Nephron progenitor cell (in vitro differentiated cells): ENCODE data around the gene SLC26A1.
"Not testable (repeated sequence)": the region's sequence is repeated elsewhere in the genome, so short reads cannot be mapped to it uniquely, and the experiment has no call there.

ENCODE experiments used
- DNase-seq: peaks from one replicate; pipeline ENCODE4 v3.0.0; 2021
- H3K27ac Mint-ChIP-seq: 2 replicates; pipeline ENCODE4 v1.8.0; 2021; ENCODE audit warnings: mild to moderate bottlenecking, moderate library complexity, mixed read lengths
- H3K27me3 Mint-ChIP-seq: 2 replicates; pipeline ENCODE4 v1.8.0; 2021; ENCODE audit warnings: mild to moderate bottlenecking, low read depth, mixed read lengths; ENCODE audit not compliant: poor library complexity
- H3K36me3 Mint-ChIP-seq: 2 replicates; pipeline ENCODE4 v1.8.0; 2021; ENCODE audit warnings: low read depth, mixed read lengths
- H3K4me1 Mint-ChIP-seq: 2 replicates; pipeline ENCODE4 v1.8.0; 2021; ENCODE audit warnings: mixed read lengths
- H3K4me3 Mint-ChIP-seq: 2 replicates; pipeline ENCODE4 v1.8.0; 2021; ENCODE audit warnings: mild to moderate bottlenecking, moderate library complexity, mixed read lengths
- H3K9me3 Mint-ChIP-seq: 2 replicates; pipeline ENCODE4 v1.8.0; 2021; ENCODE audit warnings: mild to moderate bottlenecking, moderate library complexity, mixed read lengths
- CTCF ChIP-seq: fragments of 200-600 bp; sonication (generic); IDR thresholded peaks from 2 replicates; pipeline ENCODE4 v1.5.0; 2021; ENCODE audit warnings: antibody characterized with exemption

Gene SLC26A1

DNA sequence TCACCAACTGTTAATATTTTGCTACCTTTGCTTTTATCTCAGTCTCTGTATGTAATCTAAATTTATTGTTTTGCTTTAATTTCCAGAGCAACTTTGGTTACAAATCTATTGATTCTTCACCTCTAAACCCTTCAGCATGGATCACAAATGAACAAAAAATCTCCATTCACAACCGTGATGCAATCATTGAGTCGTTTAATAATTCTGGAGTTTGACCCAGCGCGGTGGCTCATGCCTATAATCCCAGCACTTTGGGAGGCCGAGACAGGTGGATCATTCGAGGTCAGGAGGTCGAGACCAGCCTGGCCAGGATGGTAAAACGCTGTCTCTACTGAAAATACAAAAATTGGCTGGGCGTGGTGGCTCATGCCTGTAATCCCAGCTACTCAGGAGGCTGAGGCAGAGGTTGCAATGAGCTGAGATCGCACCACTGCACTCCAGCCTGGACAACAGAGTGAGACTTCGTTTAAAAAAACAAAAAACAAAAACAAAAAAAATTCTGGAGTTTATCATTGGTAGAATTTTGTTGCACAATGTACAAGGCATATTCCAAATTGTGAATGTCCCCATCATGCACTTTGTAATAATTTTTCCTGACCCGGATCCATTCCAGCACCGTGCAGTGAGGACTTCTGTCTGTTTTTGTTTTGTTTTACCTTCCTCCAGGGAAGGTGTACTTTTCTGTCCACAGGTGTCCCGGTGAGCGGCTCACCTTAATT, 8.7 kb downstream of the SLC26A1 start:
- DNase-seq = no peak
- Mint-ChIP-seq H3K4me3 (no peak overlapping the region), H3K9me3 (no peaks in the 10 kb centered on the region), H3K27me3 (peaks cover 30% of the 10 kb centered on the region), H3K4me1 (peaks cover 31% of the 10 kb centered on the region), H3K36me3 (no peaks in the 10 kb centered on the region), H3K27ac (no peak overlapping the region)
- no peak for TF ChIP-seq CTCF

DNA sequence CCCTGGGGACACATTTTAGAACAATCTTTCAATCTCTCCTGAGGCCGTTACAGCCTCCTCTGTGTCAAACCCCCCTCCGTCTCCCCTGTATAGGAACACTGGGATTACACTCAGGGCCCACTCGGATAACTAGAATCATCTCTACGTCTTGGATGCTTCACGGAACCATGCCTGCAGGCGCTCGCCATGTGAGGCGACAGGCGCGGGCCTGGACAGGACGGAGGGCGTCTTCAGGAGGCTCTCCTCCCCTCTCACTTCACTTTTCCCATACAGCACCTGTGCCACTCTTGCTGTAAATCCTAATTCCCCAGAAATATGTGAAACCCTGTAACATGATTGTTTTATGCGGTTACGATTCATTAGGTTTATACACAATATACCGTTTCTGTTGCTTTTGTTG, 10.4 kb downstream of the SLC26A1 start:
- DNase-seq = no peak
- no peak overlapping the region for H3K27ac Mint-ChIP-seq
- H3K4me1 Mint-ChIP-seq = peaks cover 37% of the 10 kb centered on the region
- peaks cover 35% of the 10 kb centered on the region for H3K27me3 Mint-ChIP-seq
- no peak overlapping the region for H3K4me3 Mint-ChIP-seq
- H3K9me3 Mint-ChIP-seq = no peaks in the 10 kb centered on the region
- H3K36me3 Mint-ChIP-seq = no peaks in the 10 kb centered on the region
- TF ChIP-seq CTCF = no peak

DNA sequence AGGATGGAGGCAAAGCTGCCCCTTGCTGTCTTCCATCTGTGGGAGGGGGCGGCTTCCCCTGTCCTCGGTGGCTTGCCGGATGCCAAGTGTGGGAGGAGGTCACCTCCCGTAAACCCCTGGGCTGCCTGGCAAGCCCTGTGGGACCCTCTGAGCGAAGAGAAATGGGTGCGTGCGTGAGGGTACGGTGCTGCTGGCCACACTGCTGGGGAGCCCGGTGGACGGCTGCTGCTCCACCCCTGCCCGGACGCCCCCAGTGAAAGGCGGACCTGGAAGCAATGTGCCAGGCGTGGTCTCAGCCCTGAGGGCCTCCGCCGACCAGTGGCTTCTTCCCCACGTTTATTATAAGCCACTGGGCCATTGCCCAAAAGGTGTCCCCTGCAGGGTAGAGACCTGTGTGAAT, 10.9 kb downstream of the SLC26A1 start:
- H3K9me3 Mint-ChIP-seq = no peaks in the 10 kb centered on the region
- no peaks in the 10 kb centered on the region for H3K36me3 Mint-ChIP-seq
- no peak for DNase-seq
- H3K27ac Mint-ChIP-seq = no peak overlapping the region
- no peak overlapping the region for H3K4me3 Mint-ChIP-seq
- H3K27me3 Mint-ChIP-seq = peaks cover 35% of the 10 kb centered on the region
- no peak for TF ChIP-seq CTCF
- H3K4me1 Mint-ChIP-seq = peaks cover 39% of the 10 kb centered on the region

DNA sequence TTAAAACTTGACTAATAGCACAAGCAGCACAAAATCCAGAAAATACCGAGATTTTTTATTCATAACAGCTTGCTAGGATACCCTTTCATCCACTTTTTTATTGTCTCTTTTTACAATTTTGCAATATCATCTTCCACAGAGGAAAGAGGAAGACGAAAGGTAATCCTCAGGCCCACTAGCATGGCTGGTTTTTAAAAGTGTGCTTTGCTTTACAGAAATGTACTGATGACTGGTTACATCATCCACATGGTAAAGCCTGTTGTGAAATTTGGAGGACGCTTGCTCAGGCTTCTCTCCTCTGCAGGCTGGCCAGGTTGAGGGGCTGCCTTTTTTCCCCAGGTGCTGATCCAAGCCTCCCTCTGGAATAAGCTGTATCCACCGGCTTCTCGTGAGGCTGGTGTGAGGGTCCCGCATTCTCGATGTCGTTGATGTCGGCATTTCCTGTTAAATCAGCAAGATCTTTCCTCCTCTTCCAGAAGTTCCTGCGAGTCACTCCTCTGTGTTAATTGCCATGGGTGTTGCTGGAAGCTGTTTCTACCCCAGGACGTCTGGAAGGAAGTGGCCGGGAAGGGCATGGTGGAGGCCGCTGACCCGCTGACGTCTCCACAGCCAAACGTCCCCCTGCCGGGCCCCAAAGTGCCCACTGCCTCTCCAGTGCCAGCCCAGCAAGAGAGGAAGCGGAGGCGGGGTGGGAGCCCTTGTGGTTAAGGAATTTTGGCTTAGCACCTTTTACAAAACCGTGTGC, 14.1 kb downstream of the SLC26A1 start:
- H3K36me3 Mint-ChIP-seq = no peaks in the 10 kb centered on the region
- peaks cover 32% of the 10 kb centered on the region for H3K27me3 Mint-ChIP-seq
- H3K27ac Mint-ChIP-seq = no peak overlapping the region
- no peak for TF ChIP-seq CTCF
- H3K4me1 Mint-ChIP-seq = peaks cover 27% of the 10 kb centered on the region
- DNase-seq = no peak
- H3K9me3 Mint-ChIP-seq = peaks cover 13% of the 10 kb centered on the region
- no peak overlapping the region for H3K4me3 Mint-ChIP-seq

GRCh38 chr4:976016-976415, 17.2 kb downstream of the SLC26A1 start:
- not testable (repeated sequence) for H3K36me3 Mint-ChIP-seq, DNase-seq, H3K27ac Mint-ChIP-seq, H3K4me3 Mint-ChIP-seq
- Mint-ChIP-seq H3K4me1 (peaks cover 19% of the 10 kb centered on the region), H3K27me3 (peaks cover 36% of the 10 kb centered on the region), H3K9me3 (peaks cover 13% of the 10 kb centered on the region)

DNA sequence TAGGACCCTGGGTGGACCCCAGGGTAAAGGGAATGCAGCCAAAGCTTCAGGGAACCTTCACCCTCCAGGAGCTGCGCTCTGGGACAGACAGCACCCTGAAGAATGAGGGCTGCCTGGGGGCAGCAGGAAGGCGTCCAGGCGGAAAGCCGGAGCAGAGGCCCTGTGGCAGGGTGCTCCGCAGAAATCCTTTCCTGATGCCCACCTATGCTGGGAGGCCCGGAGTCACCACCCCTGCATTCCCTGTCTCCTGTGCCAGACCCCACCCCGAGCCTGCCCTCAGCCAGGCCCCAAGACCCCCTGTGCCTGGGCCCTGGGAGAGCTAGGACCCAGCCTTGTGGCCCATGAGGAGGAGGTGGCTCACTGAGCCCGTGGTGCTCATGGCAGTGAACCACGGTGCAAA, 18.5 kb downstream of the SLC26A1 start:
- H3K27ac Mint-ChIP-seq = no peak overlapping the region
- TF ChIP-seq CTCF = no peak
- no peaks in the 10 kb centered on the region for H3K36me3 Mint-ChIP-seq
- no peak for DNase-seq
- peaks cover 13% of the 10 kb centered on the region for H3K9me3 Mint-ChIP-seq
- peaks cover 40% of the 10 kb centered on the region for H3K27me3 Mint-ChIP-seq
- H3K4me1 Mint-ChIP-seq = peaks cover 17% of the 10 kb centered on the region
- no peak overlapping the region for H3K4me3 Mint-ChIP-seq
